Activated CD8-positive, alpha-beta T cell treated with anti-CD3 and anti-CD28 coated beads, Interleukin-2, amount 10 ng/mL, durations not matched to agents 7 days and 5 days (primary cell): ENCODE data around the gene KLRD1. TPM values are rescaled to one million over a fixed set of nuclear protein-coding genes. Genes with fewer than 3 reads are reported as not detected.
"Not testable (repeated sequence)": the region's sequence is repeated elsewhere in the genome, so short reads cannot be mapped to it uniquely, and the experiment has no call there.

Experiments
- ATAC-seq: fragments of 150-1000 bp; cut with Tn5 transposase; one replicate; pipeline ENCODE4 v1.10.0; 2021; ENCODE audit warnings: moderate library complexity
- CTCF ChIA-PET: fragments of 350-600 bp; sonication (Branson Sonifier 250); formaldehyde crosslinking; loops from one replicate; lab custom pipeline; 2021; ENCODE audit warnings: antibody characterized with exemption; lab: Charles Lee
- POLR2A ChIA-PET: fragments of 350-600 bp; sonication (Branson Sonifier 250); formaldehyde crosslinking; loops from one replicate; lab custom pipeline; 2021; ENCODE audit warnings: antibody characterized with exemption; lab: Charles Lee
- DNase-seq: peaks from one replicate; pipeline ENCODE4 v3.0.0-alpha.2; 2020
- H3K27ac Mint-ChIP-seq: one replicate; pipeline ENCODE4 v1.8.0; 2021; ENCODE audit warnings: mild to moderate bottlenecking, mixed read lengths
- H3K27me3 Mint-ChIP-seq: one replicate; pipeline ENCODE4 v1.8.0; 2021; ENCODE audit warnings: low read depth, mixed read lengths
- H3K36me3 Mint-ChIP-seq: one replicate; pipeline ENCODE4 v1.8.0; 2021; ENCODE audit warnings: low read depth, mixed read lengths
- H3K4me1 Mint-ChIP-seq: one replicate; pipeline ENCODE4 v1.8.0; 2021; ENCODE audit warnings: low read depth, mixed read lengths
- H3K4me3 Mint-ChIP-seq: one replicate; pipeline ENCODE4 v1.8.0; 2021; ENCODE audit warnings: mild to moderate bottlenecking, mixed read lengths
- H3K9me3 Mint-ChIP-seq: one replicate; pipeline ENCODE4 v1.8.0; 2022; ENCODE audit warnings: mixed read lengths; ENCODE audit not compliant: insufficient read depth
- total RNA-seq, 2 experiments: library from RNA; stranded (reverse); gene quantifications; one replicate each; pipeline ENCODE4 v1.2.3, GENCODE V29; 2021

Gene KLRD1
- total RNA-seq, 2 experiments from 2014 or later, result 7.6 to 8.8 TPM

- Mint-ChIP-seq H3K4me3 (no peak overlapping the region), H3K27ac (no peak overlapping the region), H3K36me3 (peaks cover 27% of the 10 kb centered on the region), H3K9me3 (peaks cover 28% of the 10 kb centered on the region), H3K27me3 (no peaks in the 10 kb centered on the region), H3K4me1 (peaks cover 24% of the 10 kb centered on the region)
- DNase-seq (no peak), ATAC-seq (no peak)
- POLR2A ChIA-PET, result no interaction called here
- CTCF ChIA-PET, result interaction anchor here (1.4 kb wide), 1 partner anchor 26 kb away, joined by 4 read pairs; no protein-coding TSS in a partner anchor
Observed at GRCh38 chr12:10339053-10339840, 31.6 kb downstream of the KLRD1 start.

GRCh38 chr12:10340946-10341345, 33.3 kb downstream of the KLRD1 start:
- Mint-ChIP-seq H3K4me1 (peaks cover 24% of the 10 kb centered on the region), H3K36me3 (peaks cover 27% of the 10 kb centered on the region), H3K9me3 (peaks cover 28% of the 10 kb centered on the region)
- ATAC-seq, H3K4me3 Mint-ChIP-seq, DNase-seq, H3K27me3 Mint-ChIP-seq, POLR2A ChIA-PET, CTCF ChIA-PET, H3K27ac Mint-ChIP-seq: not testable (repeated sequence)

- Mint-ChIP-seq H3K4me3 (no peak overlapping the region), H3K36me3 (peaks cover 27% of the 10 kb centered on the region), H3K9me3 (peaks cover 28% of the 10 kb centered on the region), H3K27ac (peak overlapping the region; percentile 74), H3K4me1 (peaks cover 24% of the 10 kb centered on the region), H3K27me3 (no peaks in the 10 kb centered on the region)
- ATAC-seq (no peak), DNase-seq (no peak)
- CTCF ChIA-PET, result no interaction called here
- POLR2A ChIA-PET, result no interaction called here
Observed at GRCh38 chr12:10341892-10342509, 34.3 kb downstream of the KLRD1 start.

- H3K9me3 Mint-ChIP-seq, result peaks cover 32% of the 10 kb centered on the region
- H3K4me1 Mint-ChIP-seq, CTCF ChIA-PET, H3K27me3 Mint-ChIP-seq, ATAC-seq, DNase-seq, POLR2A ChIA-PET, H3K27ac Mint-ChIP-seq, H3K4me3 Mint-ChIP-seq: not testable (repeated sequence)
- peaks cover 27% of the 10 kb centered on the region for H3K36me3 Mint-ChIP-seq
Observed at GRCh38 chr12:10351457-10351856, 43.8 kb downstream of the KLRD1 start.

- ChIA-PET CTCF (no interaction called here), POLR2A (no interaction called here)
- peaks cover 16% of the 10 kb centered on the region for H3K4me1 Mint-ChIP-seq
- H3K9me3 Mint-ChIP-seq, result peaks cover 32% of the 10 kb centered on the region
- H3K36me3 Mint-ChIP-seq, result peaks cover 43% of the 10 kb centered on the region
- H3K4me3 Mint-ChIP-seq, result no peak overlapping the region
- ATAC-seq (no peak), DNase-seq (no peak)
- H3K27ac Mint-ChIP-seq, result no peak overlapping the region
- H3K27me3 Mint-ChIP-seq, result no peaks in the 10 kb centered on the region
Observed at GRCh38 chr12:10354071-10354470, 46.4 kb downstream of the KLRD1 start.

GRCh38 chr12:10354502-10354901, 46.8 kb downstream of the KLRD1 start:
- no peak overlapping the region for H3K4me3 Mint-ChIP-seq
- no peaks in the 10 kb centered on the region for H3K27me3 Mint-ChIP-seq
- CTCF ChIA-PET, result no interaction called here
- H3K9me3 Mint-ChIP-seq, result peaks cover 32% of the 10 kb centered on the region
- DNase-seq, result no peak
- peaks cover 20% of the 10 kb centered on the region for H3K4me1 Mint-ChIP-seq
- peaks cover 46% of the 10 kb centered on the region for H3K36me3 Mint-ChIP-seq
- POLR2A ChIA-PET, result no interaction called here
- no peak overlapping the region for H3K27ac Mint-ChIP-seq
- no peak for ATAC-seq

- POLR2A ChIA-PET, result no interaction called here
- H3K27me3 Mint-ChIP-seq, result no peaks in the 10 kb centered on the region
- DNase-seq, result no peak
- H3K27ac Mint-ChIP-seq, result peak overlapping the region; percentile 71
- H3K4me3 Mint-ChIP-seq, result no peak overlapping the region
- CTCF ChIA-PET, result interaction anchor here (0.8 kb wide), 1 partner anchor 9 kb away, joined by 3 read pairs; no protein-coding TSS in a partner anchor
- peaks cover 40% of the 10 kb centered on the region for H3K4me1 Mint-ChIP-seq
- H3K9me3 Mint-ChIP-seq, result peaks cover 5% of the 10 kb centered on the region
- ATAC-seq, result no peak
- peaks cover 64% of the 10 kb centered on the region for H3K36me3 Mint-ChIP-seq
Observed at GRCh38 chr12:10358131-10358530, 50.5 kb downstream of the KLRD1 start.

- H3K9me3 Mint-ChIP-seq, result peaks cover 4% of the 10 kb centered on the region
- peak; percentile 47 for ATAC-seq
- CTCF ChIA-PET, result no interaction called here
- peak overlapping the region; percentile 71 for H3K27ac Mint-ChIP-seq
- peaks cover 40% of the 10 kb centered on the region for H3K4me1 Mint-ChIP-seq
- DNase-seq, result no peak
- H3K4me3 Mint-ChIP-seq, result peak overlapping the region; percentile 13
- H3K36me3 Mint-ChIP-seq, result peaks cover 61% of the 10 kb centered on the region
- no peaks in the 10 kb centered on the region for H3K27me3 Mint-ChIP-seq
- POLR2A ChIA-PET, result no interaction called here
Observed at GRCh38 chr12:10358969-10359368, 51.3 kb downstream of the KLRD1 start.

GRCh38 chr12:10361084-10361483, 53.4 kb downstream of the KLRD1 start:
- CTCF ChIA-PET, result interaction anchor here (0.7 to 1.3 kb wide), 2 partner anchors 125 to 176 kb away, joined by 3 to 4 read pairs; no protein-coding TSS in a partner anchor

GRCh38 chr12:10361622-10362021, 54.0 kb downstream of the KLRD1 start:
- Mint-ChIP-seq H3K4me3 (no peak overlapping the region), H3K27ac (no peak overlapping the region), H3K36me3 (peaks cover 57% of the 10 kb centered on the region), H3K27me3 (no peaks in the 10 kb centered on the region), H3K4me1 (peaks cover 40% of the 10 kb centered on the region), H3K9me3 (no peaks in the 10 kb centered on the region)
- ChIA-PET POLR2A (no interaction called here), CTCF (interaction anchor here (0.7 to 1.3 kb wide), 2 partner anchors 126 to 175 kb away, joined by 3 to 4 read pairs; no protein-coding TSS in a partner anchor)
- no peak for DNase-seq
- no peak for ATAC-seq

More at GRCh38 chr12:10361084-10361483, 53.4 kb downstream of the KLRD1 start:
- peaks cover 56% of the 10 kb centered on the region for H3K36me3 Mint-ChIP-seq
- H3K27ac Mint-ChIP-seq, result no peak overlapping the region
- H3K4me3 Mint-ChIP-seq, result no peak overlapping the region
- H3K9me3 Mint-ChIP-seq, result peaks cover 1% of the 10 kb centered on the region
- DNase-seq (no peak), ATAC-seq (no peak)
- H3K27me3 Mint-ChIP-seq, result no peaks in the 10 kb centered on the region
- peaks cover 40% of the 10 kb centered on the region for H3K4me1 Mint-ChIP-seq
- POLR2A ChIA-PET, result no interaction called here

- Mint-ChIP-seq H3K4me3 (no peak overlapping the region), H3K4me1 (peaks cover 40% of the 10 kb centered on the region), H3K9me3 (no peaks in the 10 kb centered on the region), H3K27me3 (no peaks in the 10 kb centered on the region), H3K36me3 (peaks cover 60% of the 10 kb centered on the region), H3K27ac (peak overlapping the region; percentile 59)
- DNase-seq, result no peak
- no peak for ATAC-seq
- ChIA-PET CTCF (no interaction called here), POLR2A (no interaction called here)
Observed at GRCh38 chr12:10362325-10362724, 54.7 kb downstream of the KLRD1 start.
